GM12875 (cell line): ENCODE results near the gene PLCG2.

Experiments
- H3K4me3 ChIP-seq: one replicate; pipeline ENCODE4 v1.5.1; 2011; ENCODE audit warnings: low read depth, low read length, control low read depth
- TF ChIP-seq, protein P1 (sequence below): IDR thresholded peaks from 2 replicates; pipeline ENCODE4 v1.5.1; 2011; ENCODE audit warnings: low read depth, mild to moderate bottlenecking, control low read depth, inconsistent platforms, low read length, moderate library complexity, borderline replicate concordance; ENCODE audit not compliant: insufficient read depth

PLCG2 gene

DNA sequence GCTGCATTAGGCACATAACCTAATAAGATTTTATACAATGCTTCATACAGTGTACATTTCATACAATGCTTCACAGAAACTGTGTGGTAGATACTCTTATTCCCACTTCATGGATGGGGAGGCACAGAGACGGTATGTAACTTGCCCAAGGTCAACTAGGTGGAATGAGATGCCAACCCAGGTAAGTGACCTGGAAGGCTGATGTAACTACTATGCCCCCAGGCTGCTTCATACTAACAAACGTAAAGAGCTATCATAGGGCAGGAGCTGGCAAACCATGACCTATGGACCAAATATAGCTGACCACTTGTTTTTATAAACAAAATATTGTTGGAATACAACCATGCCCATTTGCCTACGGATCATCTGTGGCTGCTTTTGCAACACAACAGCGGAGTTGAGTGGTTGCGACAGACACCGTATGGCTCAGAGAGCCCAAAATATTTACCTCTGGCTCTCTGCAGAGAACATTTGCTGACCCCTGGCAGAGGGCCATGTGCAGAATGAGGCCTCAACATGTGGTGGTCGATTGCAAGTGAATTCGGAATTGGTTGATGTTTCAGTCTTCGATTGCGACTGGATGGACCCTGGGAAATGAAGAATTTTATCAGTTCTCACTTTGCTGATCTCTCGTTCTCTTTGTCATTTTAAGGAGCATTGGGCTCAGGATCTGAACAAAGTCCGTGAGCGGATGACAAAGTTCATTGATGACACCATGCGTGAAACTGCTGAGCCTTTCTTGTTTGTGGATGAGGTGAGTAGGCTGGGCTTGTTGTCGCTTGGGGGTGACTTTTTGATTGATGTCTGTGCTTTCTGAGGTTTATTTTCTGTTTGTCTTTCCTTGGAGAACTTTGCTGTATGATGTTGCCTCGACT lies 109.7 kb downstream of the PLCG2 start:
- H3K4me3 ChIP-seq, result no peak overlapping the region
- TF ChIP-seq, protein P1, sequence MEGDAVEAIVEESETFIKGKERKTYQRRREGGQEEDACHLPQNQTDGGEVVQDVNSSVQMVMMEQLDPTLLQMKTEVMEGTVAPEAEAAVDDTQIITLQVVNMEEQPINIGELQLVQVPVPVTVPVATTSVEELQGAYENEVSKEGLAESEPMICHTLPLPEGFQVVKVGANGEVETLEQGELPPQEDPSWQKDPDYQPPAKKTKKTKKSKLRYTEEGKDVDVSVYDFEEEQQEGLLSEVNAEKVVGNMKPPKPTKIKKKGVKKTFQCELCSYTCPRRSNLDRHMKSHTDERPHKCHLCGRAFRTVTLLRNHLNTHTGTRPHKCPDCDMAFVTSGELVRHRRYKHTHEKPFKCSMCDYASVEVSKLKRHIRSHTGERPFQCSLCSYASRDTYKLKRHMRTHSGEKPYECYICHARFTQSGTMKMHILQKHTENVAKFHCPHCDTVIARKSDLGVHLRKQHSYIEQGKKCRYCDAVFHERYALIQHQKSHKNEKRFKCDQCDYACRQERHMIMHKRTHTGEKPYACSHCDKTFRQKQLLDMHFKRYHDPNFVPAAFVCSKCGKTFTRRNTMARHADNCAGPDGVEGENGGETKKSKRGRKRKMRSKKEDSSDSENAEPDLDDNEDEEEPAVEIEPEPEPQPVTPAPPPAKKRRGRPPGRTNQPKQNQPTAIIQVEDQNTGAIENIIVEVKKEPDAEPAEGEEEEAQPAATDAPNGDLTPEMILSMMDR, result no peak

DNA sequence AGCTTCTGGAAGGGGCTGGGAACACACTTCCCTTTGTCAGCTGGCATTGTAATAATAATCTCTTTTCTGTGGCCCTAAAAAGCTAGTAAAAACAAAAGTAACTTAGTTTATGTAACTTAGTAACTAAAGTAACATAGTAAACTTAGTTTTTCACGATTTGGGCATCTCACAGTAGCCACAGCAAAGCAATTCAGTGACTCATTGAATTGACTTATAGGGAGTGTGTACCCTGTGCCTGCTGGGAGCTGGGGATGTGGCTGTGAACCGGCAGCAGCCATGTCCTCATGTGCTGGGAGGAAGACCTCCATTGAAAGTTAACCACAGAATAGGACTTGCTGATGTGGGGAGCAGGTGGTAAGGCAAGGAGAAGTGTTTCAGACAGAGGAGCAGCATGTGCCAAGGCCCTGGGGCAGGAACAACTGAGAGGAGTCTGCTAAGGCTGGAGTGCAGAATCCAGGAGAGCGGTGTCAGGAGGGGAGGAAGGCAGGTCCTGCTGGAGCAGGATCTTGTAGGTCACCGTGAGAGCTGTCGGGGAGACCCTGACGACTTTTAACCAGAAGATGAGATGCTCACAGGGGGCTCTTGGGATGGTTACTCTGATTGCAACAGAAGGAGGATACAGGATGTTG lies 112.8 kb downstream of the PLCG2 start:
- TF ChIP-seq, protein P1, result no peak
- no peak overlapping the region for H3K4me3 ChIP-seq

DNA sequence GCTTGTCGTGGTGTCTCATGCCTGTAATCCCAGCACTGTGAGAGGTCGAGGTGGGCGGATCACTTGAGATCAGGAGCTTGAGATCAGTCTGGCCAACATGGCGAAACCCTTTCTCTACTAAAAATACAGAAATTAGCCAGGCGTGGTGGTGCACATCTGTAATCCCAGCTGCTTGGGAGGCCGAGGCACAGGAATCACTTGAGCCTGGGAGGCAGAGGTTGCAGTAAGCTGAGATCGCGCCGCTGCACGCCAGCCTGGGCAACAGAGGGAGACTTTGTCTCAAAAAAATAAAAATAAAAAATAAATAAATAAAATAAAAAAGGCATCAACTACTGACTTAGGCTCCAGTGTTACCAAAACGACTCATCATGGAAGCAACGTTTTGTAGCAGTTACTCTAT lies 115.5 kb downstream of the PLCG2 start:
- TF ChIP-seq, protein P1, result no peak
- no peak overlapping the region for H3K4me3 ChIP-seq

DNA sequence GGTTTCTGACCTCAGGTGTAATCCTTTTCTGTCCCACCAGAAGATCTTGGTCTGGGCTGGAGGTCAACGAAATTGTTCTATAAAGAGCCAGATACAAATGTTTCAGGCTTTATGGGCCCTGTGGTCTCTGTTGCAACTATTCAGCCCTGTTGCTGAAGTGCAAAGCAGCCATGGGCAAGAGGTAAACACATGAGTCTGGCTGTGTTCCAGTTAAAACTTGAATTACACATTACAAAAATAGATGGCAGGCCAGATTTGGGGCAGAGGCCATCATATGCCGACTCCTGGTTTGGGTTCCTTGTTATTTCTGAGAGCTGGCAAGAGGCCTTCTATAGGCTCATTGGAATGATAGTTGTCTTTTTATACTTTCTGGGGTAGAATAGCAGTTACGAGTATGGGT lies 117.8 kb downstream of the PLCG2 start:
- no peak overlapping the region for H3K4me3 ChIP-seq
- TF ChIP-seq, protein P1, result no peak

DNA sequence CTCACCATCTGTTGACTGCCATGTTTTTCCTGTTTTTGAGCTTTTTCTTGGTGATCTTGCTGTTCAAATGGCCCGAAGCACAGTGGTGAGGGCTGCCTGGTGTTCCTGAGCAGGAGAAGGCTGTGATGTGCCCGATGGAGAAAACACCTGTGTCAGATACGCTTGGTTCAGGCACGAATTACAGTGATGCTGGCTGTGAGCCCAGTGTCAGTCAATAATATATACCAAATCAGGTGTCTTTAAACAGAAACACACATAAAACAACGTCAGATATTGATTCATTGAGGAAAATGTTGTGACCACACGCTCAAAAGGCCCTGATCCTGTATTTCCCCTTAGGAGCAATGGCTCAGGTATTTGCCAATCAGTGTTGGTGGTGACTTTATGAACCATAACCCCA lies 120.5 kb downstream of the PLCG2 start:
- TF ChIP-seq, protein P1, result no peak
- no peak overlapping the region for H3K4me3 ChIP-seq

DNA sequence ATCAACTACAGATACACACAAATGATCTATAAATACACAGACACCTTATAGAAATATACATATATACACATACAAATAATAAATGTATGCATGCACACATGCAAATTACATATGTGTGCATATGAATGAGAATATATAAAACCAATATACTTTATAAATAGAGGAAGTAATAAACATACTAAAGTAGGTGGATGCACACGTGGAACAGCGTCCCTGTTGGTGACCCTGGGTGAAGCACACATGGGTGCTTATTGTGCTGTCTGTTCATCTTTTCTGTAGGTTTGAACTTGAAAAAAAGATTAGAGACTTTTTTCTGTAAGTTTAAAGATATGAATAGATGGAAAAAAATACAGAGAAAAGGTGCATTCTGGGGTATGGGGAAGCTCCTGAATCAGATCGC lies 120.9 kb downstream of the PLCG2 start:
- TF ChIP-seq, protein P1, result no peak
- H3K4me3 ChIP-seq, result no peak overlapping the region

DNA sequence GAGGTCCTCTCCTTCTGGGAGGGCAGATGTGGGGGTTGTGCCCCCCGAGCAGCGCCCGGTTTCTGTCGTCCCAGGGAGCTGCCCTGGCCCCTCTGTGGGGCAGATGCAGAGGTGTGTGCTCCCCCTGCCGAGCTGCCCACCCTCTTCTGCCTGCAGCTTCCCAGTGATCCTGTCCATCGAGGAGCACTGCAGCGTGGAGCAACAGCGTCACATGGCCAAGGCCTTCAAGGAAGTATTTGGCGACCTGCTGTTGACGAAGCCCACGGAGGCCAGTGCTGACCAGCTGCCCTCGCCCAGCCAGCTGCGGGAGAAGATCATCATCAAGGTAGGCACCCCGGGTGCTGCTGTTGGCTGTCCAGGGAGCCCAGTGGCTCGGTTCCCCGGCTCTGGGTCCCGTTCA lies 121.4 kb downstream of the PLCG2 start:
- H3K4me3 ChIP-seq, result no peak overlapping the region
- TF ChIP-seq, protein P1, result no peak
